HG02885 (cell line): Measurements from ENCODE around the gene TFF2.

Experiments
- ATAC-seq: cut with Tn5 transposase; IDR thresholded peaks from one replicate; pipeline ENCODE4 v1.9.1; 2021; ENCODE audit warnings: mild to moderate bottlenecking; ENCODE audit not compliant: unreplicated experiment, poor library complexity

Gene TFF2

DNA sequence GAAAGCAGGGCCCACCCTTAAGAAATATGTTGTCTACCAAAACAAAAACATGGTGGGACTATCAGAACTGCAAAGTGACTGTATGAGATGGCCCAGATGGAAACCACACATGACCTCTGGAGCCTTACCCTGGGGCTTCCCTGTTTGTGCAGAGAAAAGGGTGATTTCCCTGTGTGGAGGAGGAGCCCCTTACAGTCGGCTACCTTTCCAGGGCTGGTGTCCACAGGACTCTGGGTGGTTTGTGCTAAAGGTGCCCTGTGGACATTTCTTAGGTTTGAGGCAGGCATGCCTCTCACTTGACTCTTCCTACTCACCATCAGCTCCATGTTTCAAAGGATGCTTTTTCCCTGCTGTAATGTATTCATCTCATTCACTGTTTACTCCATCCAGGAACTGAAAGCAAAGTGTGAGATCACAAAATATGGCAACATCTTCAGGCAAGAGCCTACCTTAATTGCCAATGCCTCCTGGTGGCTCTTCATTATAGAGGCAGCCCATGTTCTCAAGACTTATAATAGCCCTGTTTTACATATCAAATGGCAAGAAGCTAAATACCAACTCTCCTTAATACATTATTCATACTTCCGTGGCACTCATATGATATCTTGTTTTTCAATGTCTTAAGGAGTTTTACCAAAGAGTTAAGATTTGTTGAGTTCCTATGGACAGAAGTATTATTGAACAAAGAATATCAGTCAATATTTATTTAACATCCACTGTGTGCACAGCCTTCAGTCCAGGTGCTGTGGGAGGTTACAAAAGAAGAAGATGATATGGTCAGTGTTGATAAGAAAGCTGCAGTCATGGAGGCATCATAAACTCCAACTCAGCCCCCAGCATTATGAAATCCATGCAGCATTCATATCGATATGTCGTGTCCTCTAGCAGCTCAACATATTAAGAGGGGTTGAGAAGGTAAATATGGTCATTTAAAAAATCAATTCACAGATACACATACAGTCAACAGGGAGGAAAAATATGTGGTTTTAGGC is 20.1 kb downstream of the TFF2 start:
- ATAC-seq, result no peak

DNA sequence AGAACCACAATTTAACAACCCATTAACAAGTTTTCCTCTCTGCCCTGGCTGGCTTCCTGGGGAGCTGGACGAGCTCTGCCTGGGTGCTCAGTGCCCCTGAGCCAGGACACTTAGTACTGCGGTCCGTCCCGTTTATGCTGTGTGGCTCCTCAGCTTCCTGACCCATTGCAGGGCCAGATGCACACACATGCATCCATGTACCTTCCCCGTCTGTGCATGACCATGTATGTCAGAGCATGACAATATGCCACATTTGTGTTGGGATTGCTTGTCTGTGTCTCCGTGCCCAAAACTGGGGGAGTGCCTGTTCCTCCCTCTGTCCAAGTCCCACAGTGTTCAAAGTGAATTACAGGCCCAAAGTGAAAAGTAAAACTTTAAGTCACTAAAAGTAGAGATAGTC is 25.9 kb downstream of the TFF2 start:
- ATAC-seq, result no peak

DNA sequence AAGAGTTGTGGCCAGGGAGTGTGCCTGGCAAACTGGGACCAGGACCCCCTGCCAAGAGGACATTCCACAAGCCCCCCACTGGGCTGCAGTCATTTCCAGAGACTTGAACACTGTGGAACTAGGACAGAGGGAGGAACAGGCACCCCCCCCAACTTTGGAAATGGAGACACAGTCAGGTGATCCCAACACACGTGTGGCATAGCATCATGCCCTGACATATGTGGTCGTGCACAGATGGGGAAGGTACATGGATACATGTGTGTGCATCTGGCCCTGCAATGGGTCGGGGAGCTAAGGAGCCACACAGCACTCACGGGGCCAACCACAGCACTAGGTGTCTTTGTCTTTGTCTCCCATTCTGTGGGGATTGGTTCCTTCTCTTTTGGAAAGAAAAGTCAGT is 28.9 kb downstream of the TFF2 start:
- ATAC-seq, result no peak

DNA sequence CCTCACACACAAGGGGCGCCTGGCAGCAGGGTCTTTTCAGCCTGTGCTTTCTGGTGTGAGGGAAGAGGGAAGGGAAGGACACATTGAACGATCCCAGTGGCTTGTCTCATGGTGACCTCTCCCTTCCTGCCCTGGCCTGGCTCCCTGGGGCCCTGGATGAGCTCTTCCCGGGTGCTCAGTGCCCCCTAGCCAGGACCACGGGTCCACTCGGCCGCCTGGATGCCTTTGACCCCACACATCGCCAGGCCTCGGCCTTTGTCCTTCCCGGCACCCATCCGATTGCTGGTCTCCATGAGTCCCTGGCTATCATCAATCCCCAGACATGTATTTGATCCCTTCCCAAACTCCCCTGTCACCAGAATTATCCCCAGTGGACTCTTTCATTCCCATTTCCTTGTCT is 29.6 kb downstream of the TFF2 start:
- no peak for ATAC-seq

DNA sequence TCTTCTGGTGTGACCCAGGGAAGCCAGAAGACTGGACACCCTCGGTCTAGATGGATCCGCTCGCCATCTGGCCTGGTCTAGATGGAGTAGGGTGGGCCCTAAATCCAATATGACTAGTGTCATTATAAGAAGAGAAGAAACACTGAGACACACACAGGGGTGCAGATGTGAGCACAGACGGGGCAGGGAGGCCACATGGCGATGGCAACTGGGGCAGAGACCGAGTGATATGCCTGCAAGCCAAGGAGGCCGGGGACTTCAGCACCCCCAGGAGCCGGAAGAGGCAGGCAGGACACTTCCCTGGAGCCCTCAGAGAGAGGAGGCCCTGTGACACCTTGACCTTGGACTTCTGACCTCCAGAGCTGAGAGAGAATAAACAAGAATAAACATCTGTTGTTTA is 30.0 kb downstream of the TFF2 start:
- no peak for ATAC-seq

DNA sequence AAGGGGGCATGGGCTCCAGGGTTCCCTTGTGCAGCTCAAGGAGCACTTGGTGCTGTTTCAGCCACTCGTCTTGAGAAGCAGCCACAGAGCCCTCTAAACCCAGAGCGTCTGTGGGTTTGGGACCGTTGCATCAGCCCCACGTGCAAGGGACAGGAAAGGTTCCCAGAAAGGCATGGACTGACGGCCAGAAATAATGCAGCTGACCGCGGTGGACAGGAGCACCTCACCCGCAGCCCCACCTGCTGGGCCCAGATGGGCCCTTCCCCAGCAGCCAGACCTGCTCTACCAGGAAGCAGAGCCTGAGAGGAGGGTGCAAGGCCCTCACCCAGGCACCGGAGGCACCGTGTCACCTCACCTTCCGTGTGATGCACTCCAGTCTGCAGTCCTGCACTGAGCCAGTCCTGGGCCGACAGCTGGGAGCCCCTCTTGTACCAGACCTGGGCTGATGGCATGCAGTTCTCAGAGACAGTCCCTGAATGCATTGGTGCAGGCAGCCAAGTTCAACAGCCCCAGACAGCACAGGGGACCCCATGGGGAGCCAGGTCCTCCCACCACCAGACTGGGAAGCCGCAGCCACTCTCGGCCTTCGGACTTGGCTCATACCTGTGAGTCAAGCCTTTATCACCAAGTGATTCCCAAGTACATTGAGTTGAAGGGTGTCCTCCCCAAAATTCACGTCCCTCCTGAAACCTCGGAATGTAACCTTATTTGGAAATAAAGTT is 30.8 kb downstream of the TFF2 start:
- no peak for ATAC-seq

DNA sequence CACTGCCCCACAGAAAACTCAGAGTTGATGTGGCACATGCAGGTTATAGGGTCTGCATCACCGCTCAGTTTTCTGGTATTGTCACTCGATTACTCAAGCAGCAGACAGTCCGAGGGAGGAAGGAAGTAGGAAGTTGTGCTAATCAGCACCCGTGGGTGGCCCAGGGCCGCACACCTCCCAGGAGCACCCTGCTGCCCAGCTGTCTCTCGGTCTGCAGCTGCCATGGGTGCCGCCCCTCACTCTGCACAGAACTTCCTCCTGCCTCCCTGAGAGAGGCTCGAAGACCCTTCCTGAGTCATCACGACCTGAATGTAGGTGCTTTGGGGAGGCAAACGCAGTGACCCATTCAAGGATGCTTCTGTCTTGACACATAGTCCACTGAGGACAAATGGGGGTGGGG is 31.4 kb downstream of the TFF2 start:
- no peak for ATAC-seq

DNA sequence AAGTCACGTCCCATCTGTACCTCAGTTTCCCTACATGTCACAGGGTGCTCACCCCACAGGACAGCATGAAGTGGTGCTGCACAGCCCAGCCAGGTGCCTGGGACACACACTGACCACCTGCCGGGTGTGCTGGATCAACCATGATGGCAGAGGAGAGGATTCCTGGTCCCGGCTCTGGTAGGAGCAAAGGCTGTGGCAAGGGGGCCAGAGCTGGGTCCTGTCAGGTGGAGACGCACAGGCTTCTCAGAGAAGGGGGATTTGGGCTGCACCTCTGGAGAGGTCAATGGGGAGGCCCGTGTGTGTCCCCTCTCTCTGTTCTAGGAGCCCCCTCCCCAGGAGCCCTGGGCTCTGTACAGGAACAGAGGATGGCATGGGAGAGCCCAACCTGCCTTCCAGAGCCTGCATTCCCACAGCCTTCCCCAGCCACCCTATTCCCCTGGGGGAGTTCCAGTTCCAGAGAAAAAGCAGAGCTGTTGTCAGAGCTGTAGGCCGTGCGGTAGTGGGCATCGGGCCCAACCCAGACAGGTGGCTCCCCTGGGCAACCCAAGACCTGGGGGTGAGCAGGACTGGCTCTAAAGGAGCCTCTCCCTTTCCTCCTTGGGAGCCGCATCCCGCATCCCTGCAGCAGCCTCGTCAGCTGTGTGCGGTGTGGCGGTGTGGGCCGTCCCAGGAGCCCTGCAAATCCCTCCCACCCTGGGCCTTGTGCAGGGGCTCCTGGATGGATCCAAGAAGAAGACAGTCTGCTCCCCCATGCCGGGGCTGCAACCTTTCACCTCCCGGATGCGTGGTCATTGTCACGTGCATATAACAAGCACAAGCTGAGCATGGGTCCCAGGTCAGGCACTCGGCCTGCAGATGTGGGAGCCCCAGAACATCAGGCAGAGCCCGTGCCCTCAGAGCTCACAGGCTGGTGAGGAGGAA is 32.7 kb downstream of the TFF2 start:
- ATAC-seq, result no peak

DNA sequence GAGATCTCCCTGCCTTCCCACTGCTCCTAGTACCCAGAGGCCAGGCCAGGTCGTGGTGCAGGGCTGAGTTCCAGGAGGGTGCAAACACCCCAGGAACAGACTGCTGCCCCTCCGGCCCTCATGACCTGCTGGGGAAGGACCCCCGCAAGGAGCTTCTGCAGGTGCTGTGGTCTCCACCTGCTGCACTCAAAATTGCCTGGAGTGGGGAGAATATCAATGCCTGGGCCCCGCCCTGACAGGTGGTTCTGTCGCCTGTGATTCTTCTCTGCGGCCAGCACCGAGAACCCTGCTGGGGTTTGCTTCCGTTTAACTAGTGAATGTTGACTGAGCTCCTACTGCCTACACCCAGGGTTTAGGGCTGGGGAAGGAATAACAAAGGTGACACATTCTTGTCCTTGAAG is 33.5 kb downstream of the TFF2 start:
- ATAC-seq, result no peak

DNA sequence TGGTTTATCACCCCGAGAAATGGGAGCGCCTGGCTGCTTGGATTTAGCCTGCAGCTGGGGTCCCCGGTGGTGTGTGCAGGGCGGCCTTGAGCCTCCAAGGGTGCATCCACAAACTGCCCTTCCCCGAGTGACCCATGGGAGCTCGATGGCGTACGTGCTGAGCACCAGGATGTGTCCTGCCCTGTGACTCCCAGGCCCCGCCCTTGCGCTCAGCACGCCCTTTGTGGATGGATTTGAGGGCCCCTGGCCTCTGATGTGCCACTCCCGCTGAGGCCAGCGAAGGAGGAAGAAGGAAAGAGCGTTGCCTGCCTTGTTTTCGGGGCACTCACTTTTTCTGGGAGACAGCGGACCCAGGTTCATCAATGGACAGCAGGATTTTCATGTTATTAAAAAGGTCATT is 33.9 kb downstream of the TFF2 start:
- ATAC-seq, result no peak

DNA sequence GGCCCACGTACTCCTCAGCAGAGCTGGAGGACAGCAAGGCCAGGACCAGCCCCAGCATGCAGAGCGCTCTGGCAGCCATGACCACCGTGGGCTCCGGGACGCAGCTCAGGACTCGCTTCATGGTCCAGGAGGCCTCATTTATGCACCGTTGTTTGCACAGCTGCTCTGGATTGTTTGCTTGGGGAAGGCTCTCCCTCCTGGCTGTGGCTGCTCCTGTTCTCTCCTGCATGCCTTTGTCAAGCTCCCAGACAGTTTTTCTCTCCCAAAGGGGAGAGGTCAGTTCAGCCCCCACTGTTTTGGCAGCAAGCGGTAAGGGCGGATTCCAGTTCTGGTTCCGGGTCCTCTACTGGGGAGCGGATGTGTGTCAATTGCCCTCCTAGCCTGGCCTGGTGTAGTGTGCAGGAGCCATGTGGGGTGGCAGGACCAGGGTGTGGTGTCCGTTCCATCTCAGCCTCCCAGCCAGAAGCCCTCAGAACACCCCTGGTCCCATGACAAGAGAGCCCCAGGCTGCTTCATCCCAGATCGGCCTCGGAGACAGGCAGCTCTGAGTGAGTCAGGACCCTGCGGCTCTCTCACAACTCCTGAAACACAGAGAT is 35.4 kb downstream of the TFF2 start, which contains the start of gene TFF3:
TFF3 (minus strand) TSS at position 114 of the 596 bp plus-strand sequence; CDS start at position 79, 35 bp downstream.
- ATAC-seq, result no peak

DNA sequence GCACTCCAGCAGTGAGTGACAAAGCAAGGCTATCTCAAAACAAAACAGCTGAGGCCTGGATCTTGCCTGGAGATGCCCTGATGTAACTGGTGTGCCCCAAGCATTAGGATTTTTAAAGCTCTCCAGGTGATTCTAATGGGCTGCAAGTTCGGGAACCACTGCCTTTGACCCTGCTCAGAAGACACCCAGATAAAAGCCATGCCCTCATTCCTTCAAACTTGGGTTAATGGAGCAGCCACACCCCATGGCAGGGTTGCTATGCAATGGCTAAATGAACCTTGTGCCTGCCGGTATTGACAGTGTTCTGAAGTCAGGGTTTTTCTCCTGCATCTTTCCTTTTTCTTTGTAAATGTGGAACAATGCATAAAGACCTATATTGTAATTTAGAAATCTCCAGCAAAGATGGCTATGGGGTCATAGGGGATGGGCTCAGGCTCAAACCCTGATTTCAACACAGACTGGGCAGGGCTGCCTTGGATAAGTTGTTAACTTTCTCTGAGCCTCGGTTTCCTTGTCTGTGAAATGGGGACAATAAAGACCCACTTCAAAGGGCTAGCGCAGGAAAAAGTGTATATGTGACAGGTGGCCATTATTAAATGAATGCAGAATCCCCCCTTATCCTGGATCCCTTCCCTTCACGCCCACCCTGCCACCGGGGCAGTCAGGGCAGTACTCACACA is 36.0 kb downstream of the TFF2 start:
- no peak for ATAC-seq

DNA sequence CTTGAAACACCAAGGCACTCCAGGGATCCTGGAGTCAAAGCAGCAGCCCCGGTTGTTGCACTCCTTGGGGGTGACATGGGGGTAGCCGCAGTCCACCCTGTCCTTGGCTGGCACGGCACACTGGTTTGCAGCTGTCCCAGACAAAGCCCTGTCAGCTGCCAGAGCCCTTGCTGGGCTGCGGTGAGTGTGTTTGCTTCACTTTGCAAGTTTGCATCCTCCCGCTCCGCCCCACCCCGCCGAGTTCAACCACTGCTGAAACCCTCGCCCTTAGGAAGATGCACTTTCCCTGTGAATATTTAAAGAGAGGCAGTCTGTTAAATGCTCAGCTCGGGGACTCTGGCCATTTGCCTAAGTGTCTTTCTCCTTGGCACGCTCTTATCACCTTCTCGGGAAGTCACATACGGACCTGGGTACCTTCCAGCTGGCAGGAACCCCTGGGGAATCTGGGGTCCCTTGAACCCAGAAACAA is 37.3 kb downstream of the TFF2 start:
- ATAC-seq, result no peak

DNA sequence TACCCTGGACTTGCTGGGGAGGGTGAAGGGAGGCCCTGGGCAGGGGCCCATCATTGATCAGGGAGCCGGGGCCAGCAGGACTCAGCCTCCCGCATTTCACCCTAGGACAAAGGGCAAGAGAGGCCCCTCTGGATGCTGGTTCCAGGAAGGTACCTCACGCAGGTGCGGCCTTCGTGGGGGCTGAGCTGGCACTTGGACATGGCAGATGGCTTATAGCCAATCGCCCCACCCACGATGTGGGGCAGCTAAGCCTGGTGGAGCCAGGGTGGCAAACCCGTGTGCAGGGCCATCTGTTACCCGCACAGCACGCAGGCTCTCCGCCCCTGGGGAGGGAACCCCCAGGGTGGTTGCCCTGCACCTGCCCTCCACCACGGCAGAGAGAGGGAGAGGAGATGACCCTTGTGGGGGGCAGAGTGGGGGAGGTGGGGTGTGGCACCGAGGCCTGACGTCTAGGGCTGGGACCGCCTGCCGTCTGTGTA is 38.1 kb downstream of the TFF2 start:
- no peak for ATAC-seq

DNA sequence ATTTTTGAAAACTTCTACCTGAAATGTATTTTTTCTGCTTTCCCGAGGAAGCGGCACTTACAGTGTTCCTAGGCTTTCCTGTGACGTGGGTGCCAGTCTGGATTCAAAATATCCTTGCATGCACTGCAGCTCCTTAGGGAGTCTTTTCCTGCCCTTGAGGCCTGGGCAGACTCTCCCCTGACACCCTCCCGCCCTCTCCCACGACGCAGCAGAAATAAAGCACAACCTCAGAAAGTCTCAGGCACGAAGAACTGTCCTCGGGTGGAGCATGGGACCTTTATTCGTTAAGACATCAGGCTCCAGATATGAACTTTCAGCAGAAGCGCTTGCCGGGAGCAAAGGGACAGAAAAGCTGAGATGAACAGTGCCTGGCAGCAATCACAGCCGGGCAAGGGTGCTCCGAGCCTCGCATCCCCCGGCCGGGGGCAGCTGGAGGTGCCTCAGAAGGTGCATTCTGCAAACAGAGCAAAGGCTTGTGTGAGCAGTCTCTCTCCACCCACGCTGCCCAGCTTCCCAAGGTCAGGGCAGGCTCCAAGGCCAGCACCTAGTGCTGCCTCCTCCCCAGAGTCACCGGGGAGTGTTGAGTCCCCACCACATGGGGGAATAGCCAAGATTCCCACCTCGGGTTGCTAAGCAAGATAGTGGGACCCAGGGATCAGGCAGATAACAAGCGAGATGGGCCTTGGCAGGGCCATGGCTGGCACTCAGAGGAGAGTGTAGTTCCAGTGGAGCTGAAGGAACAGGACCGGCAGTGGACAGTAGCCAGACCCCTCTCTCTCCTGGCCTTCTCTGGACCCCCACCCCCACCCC is 38.8 kb downstream of the TFF2 start:
- ATAC-seq, result no peak

DNA sequence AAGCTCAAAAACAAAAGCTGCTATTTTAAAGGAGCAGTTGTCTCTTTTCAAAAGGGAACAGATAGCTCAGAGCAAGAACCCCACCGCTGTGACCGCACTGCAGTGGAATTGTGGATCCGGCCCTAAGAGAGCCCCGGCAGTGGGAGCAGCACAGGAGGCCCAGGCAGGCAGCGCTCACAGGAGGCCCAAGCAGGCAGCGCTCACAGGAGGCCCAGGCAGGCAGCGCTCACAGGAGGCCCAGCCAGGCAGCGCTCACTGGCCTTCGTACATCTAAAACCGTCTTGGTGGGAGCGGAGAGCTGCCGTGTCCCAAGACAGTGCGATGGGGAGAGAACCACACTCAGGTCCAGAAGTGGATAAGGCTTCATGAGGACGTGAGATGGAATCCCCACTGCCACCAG is 39.6 kb downstream of the TFF2 start:
- no peak for ATAC-seq

DNA sequence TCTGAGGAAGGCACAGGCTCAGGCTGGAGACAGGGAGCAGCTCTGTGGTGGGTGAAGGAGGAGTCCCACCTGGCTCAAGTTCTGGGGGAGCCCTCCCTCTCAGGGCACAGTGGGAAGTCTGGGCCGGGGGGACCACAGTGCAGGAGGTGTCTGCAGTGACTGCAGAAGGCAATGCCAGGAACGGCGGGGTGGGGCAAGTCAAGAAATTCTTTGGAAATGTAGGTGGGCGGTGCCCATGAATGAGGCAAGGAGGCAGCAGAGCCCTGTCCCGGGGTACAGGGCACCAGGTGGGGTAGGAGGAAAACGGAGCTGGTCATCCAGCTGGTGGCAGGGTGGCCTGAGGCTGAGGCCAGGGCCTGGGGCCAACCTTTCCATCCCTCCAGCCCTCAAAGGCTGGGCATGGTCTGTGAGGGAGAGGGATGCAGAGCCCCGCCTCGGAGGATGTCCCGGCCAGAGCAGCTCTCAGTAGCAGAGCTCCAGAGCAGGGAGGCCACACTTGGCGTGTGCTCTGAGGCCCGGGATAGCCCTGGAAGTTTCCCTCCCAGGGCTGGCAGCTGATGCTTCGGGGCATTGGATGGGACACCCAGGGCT is 40.3 kb downstream of the TFF2 start:
- no peak for ATAC-seq

DNA sequence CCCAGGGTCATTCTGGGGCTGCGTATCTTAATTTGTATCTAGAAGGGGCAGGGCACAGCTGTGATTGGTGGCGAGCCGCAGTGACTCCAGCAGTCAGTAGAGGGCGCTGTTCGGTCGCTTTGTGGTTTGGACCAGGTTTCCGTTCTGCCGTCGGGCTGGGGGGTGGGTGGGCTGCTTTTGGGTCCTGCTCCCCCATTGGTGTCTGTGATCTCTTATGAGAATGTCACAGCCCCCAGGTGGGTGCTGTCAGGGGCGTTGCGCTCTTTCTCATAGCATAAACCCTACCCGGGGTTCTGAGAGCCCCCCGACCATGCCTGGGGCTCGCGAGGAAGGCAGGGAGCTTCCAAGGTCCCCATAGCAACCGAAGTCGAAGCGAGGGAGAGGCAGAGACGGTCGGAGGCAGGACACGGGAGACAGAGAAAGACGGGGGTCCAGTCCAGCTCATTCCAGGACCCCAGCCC is 41.0 kb downstream of the TFF2 start:
- peak; percentile 42 for ATAC-seq
